ENCODE data around the gene SORCS2.

DNA sequence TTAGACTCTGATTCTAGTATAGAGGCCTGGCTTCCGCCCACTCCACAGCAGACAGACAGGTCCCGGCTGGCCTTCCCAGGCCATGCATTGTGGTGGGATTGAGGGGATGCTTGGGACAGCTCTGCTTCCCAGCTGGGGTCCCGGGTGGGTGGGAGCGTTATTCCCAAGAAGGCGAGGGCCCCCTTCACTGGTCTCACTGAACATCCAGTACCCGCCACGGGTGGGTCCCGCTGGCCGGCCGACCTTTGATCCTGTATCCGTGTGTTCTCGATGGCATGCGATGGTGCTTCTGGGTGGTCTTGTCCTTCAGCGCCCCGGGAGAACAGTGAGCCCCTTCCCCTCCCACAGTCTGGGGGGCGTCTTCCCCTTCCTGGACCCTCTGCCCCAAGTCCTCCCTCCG, 515.9 kb downstream of the SORCS2 start:
- TF ChIP-seq, protein P1, sequence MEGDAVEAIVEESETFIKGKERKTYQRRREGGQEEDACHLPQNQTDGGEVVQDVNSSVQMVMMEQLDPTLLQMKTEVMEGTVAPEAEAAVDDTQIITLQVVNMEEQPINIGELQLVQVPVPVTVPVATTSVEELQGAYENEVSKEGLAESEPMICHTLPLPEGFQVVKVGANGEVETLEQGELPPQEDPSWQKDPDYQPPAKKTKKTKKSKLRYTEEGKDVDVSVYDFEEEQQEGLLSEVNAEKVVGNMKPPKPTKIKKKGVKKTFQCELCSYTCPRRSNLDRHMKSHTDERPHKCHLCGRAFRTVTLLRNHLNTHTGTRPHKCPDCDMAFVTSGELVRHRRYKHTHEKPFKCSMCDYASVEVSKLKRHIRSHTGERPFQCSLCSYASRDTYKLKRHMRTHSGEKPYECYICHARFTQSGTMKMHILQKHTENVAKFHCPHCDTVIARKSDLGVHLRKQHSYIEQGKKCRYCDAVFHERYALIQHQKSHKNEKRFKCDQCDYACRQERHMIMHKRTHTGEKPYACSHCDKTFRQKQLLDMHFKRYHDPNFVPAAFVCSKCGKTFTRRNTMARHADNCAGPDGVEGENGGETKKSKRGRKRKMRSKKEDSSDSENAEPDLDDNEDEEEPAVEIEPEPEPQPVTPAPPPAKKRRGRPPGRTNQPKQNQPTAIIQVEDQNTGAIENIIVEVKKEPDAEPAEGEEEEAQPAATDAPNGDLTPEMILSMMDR (IDR thresholded peaks at IDR 0.05) = no peak
- TF ChIP-seq POLR2A (IDR thresholded peaks at IDR 0.05) = no peak

Data from esophagus squamous epithelium (tissue), 4 donors.